Esophagus muscularis mucosa (tissue), 3 donors: ENCODE results near the gene BBOX1.
A peak's percentile ranks its signal among the peaks of the same experiment; 100 is the strongest.

Experiments
- POLR2AphosphoS5 ChIP-seq, 2 donors: sonication (generic); formaldehyde crosslinking; IDR thresholded peaks; one replicate each; pipeline ENCODE4 v1.6.1; 2017; ENCODE audit warnings: antibody characterized with exemption in 2 of 2
- TF ChIP-seq, protein P1 (sequence below), 3 experiments: fragments of 200-600 bp in 2 of 3; fragments of 450-650 bp in 1 of 3; sonication (generic) in 2 of 3; IDR thresholded peaks; one replicate each; pipeline ENCODE4 v1.5.1; 2017 to 2019; ENCODE audit warnings: antibody characterized with exemption in 3 of 3, mild to moderate bottlenecking in 2 of 3, moderate library complexity in 1 of 3

DNA sequence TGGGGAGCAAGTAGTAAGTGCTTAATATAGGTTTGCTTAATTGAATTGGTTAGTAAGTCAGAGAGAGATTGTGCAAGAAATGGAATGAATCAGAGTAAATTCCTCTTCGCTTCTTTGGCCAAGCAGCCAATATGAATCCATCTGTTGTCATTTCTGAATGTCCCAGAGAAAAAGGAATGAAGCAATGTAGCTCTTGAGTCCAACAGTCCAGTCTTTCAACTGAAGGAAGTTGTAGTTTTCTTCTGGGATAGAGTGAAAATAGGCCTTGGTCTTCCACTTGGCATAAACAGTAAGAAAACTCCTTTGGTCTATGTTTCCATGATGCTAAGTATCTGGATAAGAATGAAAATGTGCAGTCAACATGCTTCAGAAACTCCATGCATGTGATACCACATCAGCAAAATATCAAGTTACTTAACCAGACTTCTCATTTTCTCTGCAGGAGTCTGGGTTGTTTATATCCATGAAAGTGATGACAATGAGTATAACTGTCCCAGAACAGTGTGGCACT is 48.5 kb upstream of the BBOX1 start:
- TF ChIP-seq, protein P1, sequence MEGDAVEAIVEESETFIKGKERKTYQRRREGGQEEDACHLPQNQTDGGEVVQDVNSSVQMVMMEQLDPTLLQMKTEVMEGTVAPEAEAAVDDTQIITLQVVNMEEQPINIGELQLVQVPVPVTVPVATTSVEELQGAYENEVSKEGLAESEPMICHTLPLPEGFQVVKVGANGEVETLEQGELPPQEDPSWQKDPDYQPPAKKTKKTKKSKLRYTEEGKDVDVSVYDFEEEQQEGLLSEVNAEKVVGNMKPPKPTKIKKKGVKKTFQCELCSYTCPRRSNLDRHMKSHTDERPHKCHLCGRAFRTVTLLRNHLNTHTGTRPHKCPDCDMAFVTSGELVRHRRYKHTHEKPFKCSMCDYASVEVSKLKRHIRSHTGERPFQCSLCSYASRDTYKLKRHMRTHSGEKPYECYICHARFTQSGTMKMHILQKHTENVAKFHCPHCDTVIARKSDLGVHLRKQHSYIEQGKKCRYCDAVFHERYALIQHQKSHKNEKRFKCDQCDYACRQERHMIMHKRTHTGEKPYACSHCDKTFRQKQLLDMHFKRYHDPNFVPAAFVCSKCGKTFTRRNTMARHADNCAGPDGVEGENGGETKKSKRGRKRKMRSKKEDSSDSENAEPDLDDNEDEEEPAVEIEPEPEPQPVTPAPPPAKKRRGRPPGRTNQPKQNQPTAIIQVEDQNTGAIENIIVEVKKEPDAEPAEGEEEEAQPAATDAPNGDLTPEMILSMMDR (IDR thresholded peaks at IDR 0.05): no peak
- peak in 1 of 2 donors; percentile 82 for TF ChIP-seq POLR2AphosphoS5 (IDR thresholded peaks at IDR 0.05)
